DND-41 (cell line): ENCODE measurements around the gene SH3BP2.

Experiments used
- ATAC-seq: fragments of 200-7000 bp; cut with Tn5 transposase; 3 replicates; pipeline ENCODE4 v1.9.1; 2021; ENCODE audit warnings: low read depth; ENCODE audit not compliant: insufficient read depth
- DNase-seq: peaks from one replicate; pipeline ENCODE4 v3.0.0-alpha.2; 2020
- H2AFZ ChIP-seq: 2 replicates; pipeline ENCODE4 v1.6.0; 2012; ENCODE audit warnings: low read depth, low read length
- H3K27ac ChIP-seq: 2 replicates; pipeline ENCODE4 v1.5.1; 2012; ENCODE audit warnings: low read length, inconsistent platforms
- H3K27me3 ChIP-seq: fragments of 200-600 bp; sonication (generic); 2 replicates; pipeline ENCODE4 v1.6.0; 2012; ENCODE audit warnings: low read length, mild to moderate bottlenecking, inconsistent platforms; ENCODE audit not compliant: insufficient read depth, poor library complexity
- H3K36me3 ChIP-seq: 2 replicates; pipeline ENCODE4 v1.5.1; 2012; ENCODE audit warnings: low read length, inconsistent platforms; ENCODE audit not compliant: insufficient read depth
- H3K4me1 ChIP-seq: 2 replicates; pipeline ENCODE4 v1.5.1; 2012; ENCODE audit warnings: mild to moderate bottlenecking, low read length; ENCODE audit not compliant: insufficient read depth
- H3K4me2 ChIP-seq: 2 replicates; pipeline ENCODE4 v1.6.0; 2012; ENCODE audit warnings: mild to moderate bottlenecking, moderate library complexity, low read length, inconsistent platforms; ENCODE audit not compliant: insufficient read depth
- H3K4me3 ChIP-seq, 2 experiments: fragments of 200-600 bp in 1 of 2; shearing (Covaris generic) in 1 of 2; 2 replicates each; pipeline ENCODE4 v1.5.1; 2012 to 2016; ENCODE audit warnings: inconsistent platforms in 2 of 2, low read length in 2 of 2, mild to moderate bottlenecking in 2 of 2, low read depth in 1 of 2, moderate library complexity in 1 of 2
- H3K79me2 ChIP-seq: 2 replicates; pipeline ENCODE4 v1.6.0; 2012; ENCODE audit warnings: low read length, inconsistent platforms; ENCODE audit not compliant: insufficient read depth
- H3K9ac ChIP-seq: 2 replicates; pipeline ENCODE4 v1.6.0; 2012; ENCODE audit warnings: low read depth, mild to moderate bottlenecking, inconsistent platforms, low read length, moderate library complexity
- H3K9me3 ChIP-seq: 2 replicates; pipeline ENCODE4 v1.5.1; 2012; ENCODE audit warnings: low read length, moderate library complexity, mild to moderate bottlenecking, inconsistent platforms; ENCODE audit not compliant: insufficient read depth, severe bottlenecking
- H4K20me1 ChIP-seq: 2 replicates; pipeline ENCODE4 v1.6.0; 2012; ENCODE audit warnings: low read length; ENCODE audit not compliant: insufficient read depth
- EZH2 ChIP-seq: IDR thresholded peaks from 3 replicates; pipeline ENCODE4 v1.6.1; 2012; ENCODE audit warnings: borderline replicate concordance, low read depth, mild to moderate bottlenecking, moderate library complexity, low read length, inconsistent platforms; ENCODE audit not compliant: severe bottlenecking
- TF ChIP-seq, protein P1 (sequence below): IDR thresholded peaks from 2 replicates; pipeline ENCODE4 v1.5.1; 2012; ENCODE audit warnings: borderline replicate concordance, low read length, moderate library complexity, mild to moderate bottlenecking; ENCODE audit not compliant: poor library complexity, severe bottlenecking; ENCODE audit errors: extremely low read depth

SH3BP2 gene

DNA sequence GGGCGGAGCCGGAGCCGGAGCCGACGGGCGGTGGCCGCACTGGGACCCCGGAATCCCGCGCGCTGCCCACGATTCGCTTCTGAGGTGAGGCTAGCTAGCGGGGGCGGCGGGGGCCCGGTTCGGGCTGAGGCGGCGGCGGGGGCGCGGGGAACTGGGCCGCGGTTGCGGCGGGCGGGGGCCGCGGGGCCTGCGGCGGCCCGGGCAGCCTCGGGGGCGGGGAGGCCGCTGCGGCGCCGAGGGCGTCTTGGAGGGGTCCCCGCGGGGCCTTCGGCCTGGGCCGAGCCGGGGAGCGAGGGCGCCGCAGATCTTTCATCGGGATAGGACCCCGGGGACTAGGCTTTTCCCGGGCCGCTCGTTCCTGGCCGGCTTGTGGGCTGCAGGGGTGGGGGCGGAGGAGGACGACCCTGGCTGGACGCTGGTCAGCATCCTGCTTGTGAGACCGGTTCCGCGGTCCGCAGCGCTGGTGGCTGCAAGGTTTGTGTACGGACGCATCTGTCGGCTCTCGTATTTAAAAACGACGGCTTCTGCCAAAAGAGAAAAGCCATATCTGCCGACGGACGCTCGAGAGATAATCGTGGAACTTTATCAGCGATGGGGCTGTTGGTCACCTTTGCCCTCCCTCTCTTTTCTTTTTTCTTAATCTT, 51.2 kb downstream of the SH3BP2 start:
- no peak; the same call in 1 of the 3 replicates for ATAC-seq
- H3K27ac ChIP-seq: peak overlapping the region; percentile 71
- no peak for DNase-seq
- H3K4me3 ChIP-seq: peak overlapping the region; percentile 89 to 97
- peaks cover 31% of the 10 kb centered on the region for H4K20me1 ChIP-seq
- H3K79me2 ChIP-seq: peaks cover 68% of the 10 kb centered on the region
- H3K9ac ChIP-seq: peak overlapping the region; percentile 86
- peaks cover 3% of the 10 kb centered on the region; the same call in 1 of the 2 replicates for H3K36me3 ChIP-seq
- peak overlapping the region; percentile 73 for H2AFZ ChIP-seq
- no peak for TF ChIP-seq EZH2
- peaks cover 45% of the 10 kb centered on the region for H3K4me1 ChIP-seq
- no peaks in the 10 kb centered on the region for H3K27me3 ChIP-seq
- H3K4me2 ChIP-seq: peak overlapping the region; percentile 76
- peaks cover 4% of the 10 kb centered on the region for H3K9me3 ChIP-seq

DNA sequence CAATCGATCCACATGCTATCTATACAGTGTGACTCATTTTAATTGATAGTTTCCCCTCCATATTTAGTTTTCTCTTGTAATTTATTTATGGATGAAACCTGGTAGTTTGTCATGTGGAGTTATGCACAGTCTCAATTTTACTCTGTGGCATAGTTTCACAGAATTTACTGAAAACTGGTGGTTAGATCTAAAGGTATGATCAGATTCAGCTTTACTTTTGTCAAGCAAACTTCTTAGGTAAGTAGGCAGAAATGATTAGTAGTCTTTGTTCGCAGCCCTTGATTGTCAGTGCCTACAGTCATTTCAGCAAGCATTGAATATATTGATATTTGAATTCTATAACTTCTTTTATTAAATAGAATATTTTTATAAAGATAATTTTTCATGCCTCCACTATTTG, 53.3 kb downstream of the SH3BP2 start:
- Histone ChIP-seq H3K4me1 (peaks cover 48% of the 10 kb centered on the region), H3K4me2 (peak overlapping the region; percentile 76; the same call in 1 of the 2 replicates), H2AFZ (no peak overlapping the region), H3K27ac (no peak overlapping the region), H4K20me1 (peaks cover 49% of the 10 kb centered on the region), H3K4me3 (no peak overlapping the region), H3K9me3 (no peaks in the 10 kb centered on the region), H3K79me2 (peaks cover 83% of the 10 kb centered on the region), H3K27me3 (no peaks in the 10 kb centered on the region), H3K36me3 (peaks cover 3% of the 10 kb centered on the region; the same call in 1 of the 2 replicates), H3K9ac (no peak overlapping the region)
- ATAC-seq (no peak), DNase-seq (no peak)
- TF ChIP-seq, protein P1, sequence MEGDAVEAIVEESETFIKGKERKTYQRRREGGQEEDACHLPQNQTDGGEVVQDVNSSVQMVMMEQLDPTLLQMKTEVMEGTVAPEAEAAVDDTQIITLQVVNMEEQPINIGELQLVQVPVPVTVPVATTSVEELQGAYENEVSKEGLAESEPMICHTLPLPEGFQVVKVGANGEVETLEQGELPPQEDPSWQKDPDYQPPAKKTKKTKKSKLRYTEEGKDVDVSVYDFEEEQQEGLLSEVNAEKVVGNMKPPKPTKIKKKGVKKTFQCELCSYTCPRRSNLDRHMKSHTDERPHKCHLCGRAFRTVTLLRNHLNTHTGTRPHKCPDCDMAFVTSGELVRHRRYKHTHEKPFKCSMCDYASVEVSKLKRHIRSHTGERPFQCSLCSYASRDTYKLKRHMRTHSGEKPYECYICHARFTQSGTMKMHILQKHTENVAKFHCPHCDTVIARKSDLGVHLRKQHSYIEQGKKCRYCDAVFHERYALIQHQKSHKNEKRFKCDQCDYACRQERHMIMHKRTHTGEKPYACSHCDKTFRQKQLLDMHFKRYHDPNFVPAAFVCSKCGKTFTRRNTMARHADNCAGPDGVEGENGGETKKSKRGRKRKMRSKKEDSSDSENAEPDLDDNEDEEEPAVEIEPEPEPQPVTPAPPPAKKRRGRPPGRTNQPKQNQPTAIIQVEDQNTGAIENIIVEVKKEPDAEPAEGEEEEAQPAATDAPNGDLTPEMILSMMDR: no peak
- no peak for TF ChIP-seq EZH2

DNA sequence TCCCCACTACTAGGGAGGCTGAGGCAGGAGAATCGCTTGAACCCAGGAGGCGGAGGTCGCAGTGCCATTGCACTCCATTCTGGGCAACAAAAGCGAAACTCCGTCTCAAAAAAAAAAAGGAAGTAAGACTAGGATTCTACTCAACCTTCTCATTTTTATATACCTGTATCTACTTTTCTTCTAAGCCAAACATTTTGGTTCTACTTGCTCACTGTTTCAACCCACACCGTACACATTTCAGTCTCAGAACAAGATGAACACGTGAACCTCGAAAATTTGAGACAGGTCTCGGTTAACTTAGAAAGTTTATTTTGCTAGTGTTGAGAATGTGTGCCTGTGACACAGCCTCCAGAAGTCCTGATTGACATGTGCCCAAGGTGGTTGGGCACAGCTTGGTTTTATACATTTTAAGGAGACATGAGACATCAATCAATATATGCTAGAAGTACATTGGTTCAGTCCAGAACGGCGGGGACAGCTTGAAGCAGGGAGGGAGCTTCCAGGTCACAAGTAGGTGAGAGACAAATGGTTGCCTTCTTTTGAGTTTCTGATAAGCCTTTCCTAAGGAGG, 54.5 kb downstream of the SH3BP2 start:
- peaks cover 48% of the 10 kb centered on the region for H3K4me1 ChIP-seq
- no peak for TF ChIP-seq EZH2
- TF ChIP-seq, protein P1: no peak
- H3K79me2 ChIP-seq: peaks cover 93% of the 10 kb centered on the region
- no peaks in the 10 kb centered on the region for H3K9me3 ChIP-seq
- H3K27ac ChIP-seq: no peak overlapping the region
- DNase-seq (no peak), ATAC-seq (no peak)
- H3K36me3 ChIP-seq: peaks cover 3% of the 10 kb centered on the region; the same call in 1 of the 2 replicates
- H3K27me3 ChIP-seq: no peaks in the 10 kb centered on the region
- no peak overlapping the region for H3K9ac ChIP-seq
- peaks cover 57% of the 10 kb centered on the region for H4K20me1 ChIP-seq
- H3K4me2 ChIP-seq: peak overlapping the region; percentile 8; the same call in 1 of the 2 replicates
- H2AFZ ChIP-seq: no peak overlapping the region
- H3K4me3 ChIP-seq: no peak overlapping the region

DNA sequence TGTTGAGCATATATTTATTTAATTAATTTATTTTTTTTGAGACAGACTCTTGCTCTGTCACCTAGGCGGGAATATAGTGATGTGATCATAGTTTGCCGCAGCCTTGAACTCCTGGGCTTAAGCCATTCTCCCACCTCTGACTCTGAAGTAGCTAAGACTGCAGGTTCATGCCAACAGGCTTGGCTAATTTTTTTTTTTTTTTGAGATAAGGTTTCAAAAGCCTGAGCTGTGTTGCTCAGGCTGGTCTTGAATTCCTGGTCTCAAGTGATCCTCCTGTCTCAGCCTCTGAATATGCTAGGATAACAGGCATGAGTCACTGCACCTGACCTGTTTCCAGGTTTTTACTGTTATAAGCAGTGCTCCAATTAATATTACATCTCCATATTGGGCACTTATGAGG, 55.6 kb downstream of the SH3BP2 start:
- peaks cover 42% of the 10 kb centered on the region for H3K4me1 ChIP-seq
- no peak overlapping the region for H2AFZ ChIP-seq
- H3K27me3 ChIP-seq: no peaks in the 10 kb centered on the region
- peaks cover 6% of the 10 kb centered on the region for H3K36me3 ChIP-seq
- H3K79me2 ChIP-seq: peaks cover 94% of the 10 kb centered on the region
- no peaks in the 10 kb centered on the region for H3K9me3 ChIP-seq
- ATAC-seq: no peak
- no peak overlapping the region for H3K9ac ChIP-seq
- no peak overlapping the region for H3K27ac ChIP-seq
- H4K20me1 ChIP-seq: peaks cover 59% of the 10 kb centered on the region
- DNase-seq: no peak
- TF ChIP-seq, protein P1: no peak
- no peak for TF ChIP-seq EZH2
- no peak overlapping the region for H3K4me2 ChIP-seq
- H3K4me3 ChIP-seq: no peak overlapping the region
